Activated T-helper 1 cell treated with Interleukin-2 at 50 U/mL for 16 hours (primary cell): ENCODE measurements around the gene NRG3.

Experiments
- DNase-seq: peaks from one replicate; pipeline ENCODE4 v3.0.0-alpha.2; 2020; ENCODE audit warnings: low read depth

NRG3 gene

DNA sequence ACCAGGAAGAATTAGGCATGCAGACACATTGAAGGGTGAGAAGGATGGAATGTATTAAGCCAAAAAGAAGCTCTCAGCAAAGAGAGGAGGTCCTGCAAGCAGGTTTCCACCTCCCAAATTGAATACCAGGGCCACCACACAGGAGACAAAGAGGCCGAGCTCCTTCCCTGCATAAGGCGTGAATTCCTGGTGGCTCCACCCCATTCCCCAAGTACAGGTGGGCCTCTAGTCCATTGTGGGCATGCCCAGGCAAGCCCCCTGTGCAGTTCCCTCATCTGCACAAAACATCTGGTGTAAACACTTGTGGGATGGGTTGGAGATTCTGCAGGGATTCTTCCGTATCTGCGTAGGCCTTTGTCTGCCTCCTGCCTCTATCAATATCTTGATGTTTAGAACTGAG is 817.5 kb downstream of the NRG3 start:
- DNase-seq: no peak

DNA sequence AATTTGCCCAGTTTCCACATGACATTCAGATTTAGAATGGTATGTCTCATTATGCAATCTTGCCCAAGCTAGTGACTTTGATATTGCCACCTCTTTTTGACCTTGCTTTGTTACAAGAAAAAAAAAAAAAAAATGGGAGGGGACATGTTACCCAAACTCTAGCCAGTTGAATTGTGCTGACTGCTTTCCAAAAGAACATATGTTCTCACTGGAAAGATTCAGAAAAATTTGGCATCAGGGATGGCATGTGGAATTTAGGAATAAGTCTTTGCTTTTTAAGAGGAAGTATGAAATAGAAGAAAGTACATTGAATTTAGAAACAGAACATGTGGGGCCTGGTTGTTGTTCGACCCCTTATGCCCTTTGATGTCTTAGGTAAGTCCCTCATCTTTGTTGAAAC is 846.8 kb downstream of the NRG3 start:
- no peak for DNase-seq

DNA sequence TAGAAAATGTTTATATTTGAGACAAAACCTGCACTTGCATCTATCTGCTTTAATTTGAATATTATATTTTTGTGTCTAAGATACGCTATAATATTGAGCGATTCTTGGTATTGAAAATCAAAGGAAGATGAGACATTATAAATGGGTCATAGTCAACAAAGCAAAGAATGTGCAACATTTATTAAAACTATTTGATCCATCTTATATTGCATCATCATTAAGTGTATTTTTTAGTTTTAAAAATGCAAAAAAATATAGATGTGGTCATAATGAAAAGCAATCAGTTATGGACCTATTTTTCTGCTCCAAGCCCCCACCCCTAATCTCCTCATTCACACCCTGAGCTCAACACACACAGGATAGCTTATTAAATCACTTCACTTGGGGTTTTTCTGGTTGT is 847.3 kb downstream of the NRG3 start:
- no peak for DNase-seq

DNA sequence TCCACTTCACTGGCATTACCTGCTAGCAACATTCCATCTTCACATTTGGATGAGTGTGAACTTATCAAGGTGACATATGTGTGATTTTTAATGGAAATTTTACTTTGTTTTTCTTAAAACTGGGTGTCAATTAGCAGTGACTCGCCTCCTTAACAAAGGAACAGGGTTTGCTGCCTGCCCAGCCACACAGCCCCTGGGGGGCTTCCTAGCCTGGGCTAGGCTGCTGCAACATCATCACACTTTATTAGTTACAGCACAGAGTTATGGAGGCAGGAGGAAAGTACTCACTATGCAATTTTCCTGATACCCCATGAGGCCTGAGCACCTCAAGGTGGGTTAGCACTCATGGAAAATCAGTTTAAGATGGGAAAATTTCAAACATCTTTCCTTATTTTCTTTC is 861.3 kb downstream of the NRG3 start:
- no peak for DNase-seq

DNA sequence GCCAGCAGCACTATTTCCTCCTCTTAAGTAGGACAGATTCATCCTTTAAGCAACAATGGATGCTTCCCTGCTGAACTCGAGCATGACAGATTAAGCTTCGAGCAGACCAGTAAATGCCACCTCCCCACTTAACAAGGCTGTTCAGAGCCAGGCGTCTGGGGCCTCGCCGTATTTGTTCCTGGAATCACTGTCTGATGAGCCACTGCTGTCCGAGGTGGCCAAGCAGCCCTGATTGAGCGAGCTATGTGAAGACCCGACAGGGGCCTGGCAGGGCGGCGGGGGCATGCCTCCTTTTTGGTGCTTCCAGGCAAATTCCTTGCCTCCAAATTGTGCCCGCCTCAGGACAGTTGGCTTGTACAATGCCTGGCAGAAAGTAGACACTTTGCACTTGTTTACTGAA is 862.6 kb downstream of the NRG3 start:
- DNase-seq: no peak

DNA sequence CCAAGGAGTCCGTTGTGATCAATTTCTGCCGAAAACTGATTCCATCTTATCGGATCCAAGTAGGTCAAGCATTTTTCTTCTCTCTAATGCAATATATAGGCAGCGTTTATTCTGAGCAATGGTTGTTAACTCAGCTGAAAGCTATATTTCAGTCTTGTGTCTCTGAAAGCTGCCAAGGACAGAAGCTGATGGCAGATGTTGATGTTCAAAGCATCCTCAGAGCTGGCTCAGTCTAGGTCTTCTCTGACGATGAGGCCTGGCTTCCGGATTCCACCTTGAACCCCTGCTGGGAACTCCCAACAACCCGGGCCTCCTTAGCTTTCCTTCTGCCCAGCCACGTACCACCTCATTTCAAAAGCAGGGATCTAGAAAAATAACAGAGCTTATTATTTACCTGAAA is 863.6 kb downstream of the NRG3 start:
- DNase-seq: no peak

DNA sequence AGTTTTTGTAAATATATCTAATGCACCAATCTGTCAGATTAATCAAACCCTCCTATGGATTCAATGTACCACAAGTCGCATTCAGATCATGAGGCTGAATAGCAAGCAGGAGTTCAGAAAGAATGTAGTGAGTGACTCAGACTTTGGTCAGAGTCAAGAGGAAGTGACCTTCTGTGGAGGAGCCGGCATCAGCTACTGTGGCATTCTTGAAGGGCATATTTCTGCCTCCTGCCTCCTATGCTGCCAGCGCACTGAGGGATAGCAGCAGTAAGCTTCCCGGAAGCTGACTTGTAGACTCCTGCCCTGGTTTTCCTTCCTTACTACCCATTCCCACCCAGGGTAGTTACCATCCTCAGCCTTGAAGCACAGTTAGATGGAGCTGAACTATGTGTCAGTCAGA is 867.5 kb downstream of the NRG3 start:
- DNase-seq: no peak

DNA sequence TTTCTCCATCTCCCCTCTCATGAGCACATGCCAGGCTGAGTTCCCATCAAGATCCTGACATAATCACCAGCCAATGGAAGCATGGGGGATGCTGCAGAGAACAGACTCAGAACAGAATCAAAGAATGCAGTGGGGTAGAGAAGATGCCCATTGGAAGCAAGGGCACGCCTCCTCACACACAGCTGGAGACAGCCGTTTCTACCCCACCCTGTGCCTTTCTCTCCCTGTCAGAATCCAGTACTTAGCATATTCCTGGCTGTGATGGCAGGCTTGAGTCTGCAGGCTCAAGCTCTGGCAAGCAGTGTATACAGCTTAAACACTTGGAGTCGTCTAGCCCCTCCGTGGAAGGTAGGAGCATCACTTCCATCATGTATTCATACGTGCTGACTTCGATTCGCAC is 867.9 kb downstream of the NRG3 start:
- no peak for DNase-seq

DNA sequence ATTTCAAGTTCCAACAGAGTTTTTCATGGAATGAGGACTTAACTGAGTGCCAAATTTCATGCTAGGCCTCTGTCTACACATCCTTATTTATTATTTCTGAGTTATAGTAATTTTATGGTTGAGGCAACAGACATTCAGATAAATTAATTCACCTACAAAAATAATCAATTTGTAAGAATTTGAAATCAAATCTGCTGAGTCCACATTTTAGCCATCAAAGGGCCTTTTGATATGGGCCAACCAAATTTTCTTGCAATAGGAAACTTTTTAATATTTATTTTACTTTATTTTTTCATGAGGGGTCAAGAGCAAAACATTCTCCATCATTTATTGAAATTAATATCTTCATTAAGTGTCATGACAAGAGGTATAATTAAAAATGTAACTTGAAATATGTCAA is 875.5 kb downstream of the NRG3 start:
- no peak for DNase-seq

DNA sequence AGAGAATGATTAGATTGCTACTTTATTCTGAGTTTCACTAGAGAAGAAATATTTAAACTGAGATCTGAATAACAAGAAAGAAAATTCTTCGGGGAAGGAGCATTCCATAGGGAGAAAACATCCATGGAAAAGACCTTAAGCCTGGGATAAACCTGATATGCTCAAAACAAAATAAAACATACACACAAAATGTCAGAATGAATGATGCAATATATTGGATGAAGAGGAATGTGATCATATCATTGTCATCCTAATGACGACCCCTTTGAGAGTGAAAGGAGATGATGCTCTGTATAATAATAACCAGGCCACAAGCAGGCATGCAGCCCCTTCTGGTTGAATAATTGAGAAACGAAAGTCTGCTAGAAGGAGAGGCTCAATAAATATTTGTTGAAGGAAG is 882.4 kb downstream of the NRG3 start:
- no peak for DNase-seq

DNA sequence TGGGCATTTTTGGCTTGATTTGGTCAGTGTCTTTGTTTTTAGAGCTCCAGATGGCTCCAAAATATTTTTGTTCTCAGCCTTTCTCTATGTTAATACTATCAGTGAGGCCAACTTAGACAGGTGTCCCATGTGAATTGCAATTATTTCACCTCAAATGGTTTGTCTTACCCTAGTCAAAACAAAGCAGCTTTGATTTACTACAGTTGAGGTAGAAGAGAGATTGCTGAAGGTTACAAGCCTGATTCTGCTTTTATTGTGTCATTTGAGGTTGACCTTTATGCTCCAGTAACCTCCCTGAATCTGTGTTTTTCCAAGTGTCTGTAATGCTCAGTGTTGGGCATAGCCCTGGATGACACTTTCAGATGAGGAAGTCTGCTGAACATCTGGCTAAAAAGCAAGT is 882.9 kb downstream of the NRG3 start:
- no peak for DNase-seq

DNA sequence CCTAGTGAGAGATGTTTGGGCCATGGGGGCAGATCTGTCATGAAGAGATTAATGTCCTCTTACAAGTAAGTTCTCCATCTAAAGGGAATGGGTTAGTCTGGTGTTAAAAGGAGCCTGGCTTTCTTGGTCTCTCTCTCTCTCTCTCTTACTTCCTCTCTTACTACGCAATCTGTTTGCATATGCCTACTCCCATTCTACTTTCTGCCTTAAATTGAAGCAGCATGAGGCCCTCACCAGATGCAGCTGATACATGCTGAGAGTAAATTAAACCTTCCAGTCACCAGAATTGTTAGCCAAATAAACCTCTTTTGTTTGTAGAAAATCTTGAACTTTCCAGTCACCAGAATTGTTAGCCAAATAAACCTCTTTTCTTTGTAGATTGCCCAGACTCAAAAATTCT is 884.1 kb downstream of the NRG3 start:
- no peak for DNase-seq

DNA sequence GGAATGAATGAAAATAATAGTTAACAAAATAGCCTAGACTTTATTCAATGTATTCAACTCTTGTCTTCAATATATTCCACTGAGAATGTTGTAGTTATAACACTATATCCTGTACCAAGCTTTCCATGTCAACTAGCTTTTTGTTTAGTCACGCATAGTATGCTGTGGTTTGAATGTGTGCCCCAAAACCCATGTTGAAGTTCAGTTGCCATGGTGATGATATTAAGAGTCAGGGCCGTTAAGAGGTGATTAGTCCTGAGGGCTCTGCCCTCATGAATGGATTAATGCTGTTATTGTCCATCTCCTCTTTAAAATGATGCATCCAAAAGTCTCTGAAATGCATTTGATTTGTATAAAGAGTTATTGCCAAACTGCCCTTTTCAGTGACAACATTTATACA is 887.6 kb downstream of the NRG3 start:
- DNase-seq: no peak

DNA sequence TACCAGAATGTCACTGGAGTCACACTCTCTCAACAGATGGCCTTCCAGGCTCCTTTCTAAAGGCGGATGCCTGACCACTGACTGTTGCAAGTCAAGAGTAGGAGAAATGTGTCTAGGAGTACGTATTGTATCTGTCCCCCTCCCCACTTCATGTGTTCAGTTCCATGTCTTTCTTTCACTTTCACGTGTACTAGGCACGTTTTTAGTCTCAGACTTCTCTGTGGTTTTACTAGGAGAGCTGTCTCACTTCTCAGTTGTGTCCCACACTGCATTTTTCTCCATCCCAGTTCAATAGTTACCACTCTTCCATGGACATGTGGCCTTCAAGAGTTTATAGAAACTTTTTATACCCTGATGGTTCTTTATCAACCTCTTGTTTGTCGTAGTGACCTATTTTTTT is 893.0 kb downstream of the NRG3 start:
- no peak for DNase-seq

DNA sequence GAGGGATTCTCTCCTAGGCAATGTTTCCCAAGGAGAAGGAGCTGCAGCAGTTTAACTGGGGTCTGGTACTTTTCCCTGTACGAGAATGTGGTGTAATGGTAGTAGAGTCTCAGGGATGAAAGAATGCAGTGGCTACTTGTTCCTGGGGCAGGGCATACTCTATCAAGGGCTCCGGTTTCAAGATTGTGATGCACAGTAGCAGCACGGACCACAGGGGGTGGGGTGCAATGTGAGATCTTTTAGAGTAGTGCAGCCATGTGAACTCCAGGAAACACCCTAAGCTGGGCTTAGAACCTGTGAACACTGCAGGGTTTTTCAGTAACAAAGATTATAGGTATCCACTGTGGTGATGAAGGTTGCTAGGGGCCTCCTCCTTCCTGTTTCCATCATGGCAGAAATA is 903.9 kb downstream of the NRG3 start:
- no peak for DNase-seq

DNA sequence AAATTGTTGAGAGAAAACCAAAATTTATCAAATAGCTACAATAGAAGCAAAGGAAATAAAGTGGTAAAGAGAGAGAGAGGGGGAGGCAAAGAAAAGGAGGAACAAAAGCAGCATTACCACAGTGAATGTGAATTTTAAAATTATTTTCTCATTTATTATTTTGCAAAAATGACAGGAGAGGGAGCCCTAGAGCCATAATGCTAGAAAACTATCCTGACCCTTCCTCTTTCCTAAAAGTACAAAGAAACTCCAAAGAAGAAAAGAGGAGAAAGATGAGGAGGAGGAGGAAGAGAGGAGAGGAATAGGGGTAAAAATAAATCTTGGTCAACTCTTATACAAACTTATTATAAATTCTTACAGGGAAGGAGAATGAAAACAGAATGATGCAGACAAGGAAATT is 921.5 kb downstream of the NRG3 start:
- no peak for DNase-seq

DNA sequence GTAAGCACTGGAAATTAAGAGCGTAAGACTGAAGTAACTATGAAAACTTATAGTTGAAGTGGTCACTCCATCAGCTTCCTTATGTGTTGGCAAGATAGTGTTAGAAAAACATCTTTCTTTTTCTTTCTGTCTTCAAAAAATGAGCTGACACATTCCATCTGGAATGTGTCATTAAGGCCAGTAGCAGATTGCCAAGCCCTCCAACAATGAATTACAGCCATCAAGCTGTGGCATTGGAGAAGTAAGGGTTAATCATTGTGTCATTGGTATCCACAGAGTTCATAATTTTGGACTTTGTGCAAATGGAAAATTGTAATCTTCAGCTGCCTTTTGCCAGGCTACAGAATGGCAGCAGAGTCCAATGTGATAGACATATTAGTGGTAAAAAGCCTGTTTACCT is 926.3 kb downstream of the NRG3 start:
- DNase-seq: no peak

DNA sequence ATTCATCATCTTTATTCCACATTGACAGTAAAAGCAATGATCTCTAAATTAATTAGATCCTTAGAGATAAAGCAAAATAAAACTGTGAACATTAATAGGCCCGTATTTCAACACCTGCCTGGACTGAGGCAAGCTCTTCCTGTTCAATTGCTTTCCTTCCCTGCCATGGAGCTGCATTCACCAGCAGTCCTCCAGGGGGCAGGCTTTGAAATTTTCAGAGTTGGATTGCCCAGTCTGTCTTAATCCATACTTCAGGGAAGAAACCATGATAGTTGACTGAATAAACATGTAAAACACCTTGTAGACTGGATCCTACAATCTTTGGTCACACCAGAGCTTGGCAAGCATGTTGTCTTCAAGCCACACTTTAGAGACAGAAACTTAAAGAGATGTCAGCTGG is 936.6 kb downstream of the NRG3 start:
- no peak for DNase-seq

DNA sequence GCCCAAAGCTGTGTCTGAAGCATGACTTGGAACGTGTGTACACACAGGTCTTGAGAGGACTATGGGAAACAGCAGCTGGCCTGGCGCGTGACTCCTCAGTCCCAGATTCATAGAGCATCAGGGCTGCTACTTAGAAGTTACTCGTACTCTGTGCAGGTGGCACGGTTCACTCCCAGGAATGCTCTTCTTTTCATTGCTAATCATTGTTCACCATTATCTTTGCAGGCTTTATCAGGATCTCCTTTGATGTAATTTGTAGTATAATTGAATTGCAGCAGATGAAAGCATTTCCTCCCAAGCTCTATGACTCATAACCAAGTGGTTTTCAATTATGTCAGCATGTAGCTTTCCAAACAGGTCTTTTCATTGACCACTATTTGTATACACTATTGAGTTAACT is 938.9 kb downstream of the NRG3 start:
- no peak for DNase-seq

DNA sequence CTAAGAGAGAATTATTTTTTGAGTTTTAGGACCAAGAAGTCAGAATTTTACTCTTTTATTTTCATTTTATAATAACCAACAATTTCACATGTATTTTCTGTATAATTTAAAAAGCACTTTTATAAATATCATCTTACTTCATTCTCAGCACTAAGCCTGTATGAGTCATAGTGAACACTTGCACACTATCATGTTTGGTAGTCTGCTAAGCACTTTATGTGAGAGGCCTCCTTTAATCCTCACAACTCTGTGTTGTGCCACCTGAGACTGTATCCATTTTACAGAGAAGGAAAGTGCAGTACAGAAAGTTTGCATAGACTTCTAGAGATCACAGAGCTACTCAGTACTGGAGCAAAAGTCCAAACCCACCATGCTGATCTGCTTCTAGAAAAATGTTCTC is 939.6 kb downstream of the NRG3 start:
- DNase-seq: no peak

DNA sequence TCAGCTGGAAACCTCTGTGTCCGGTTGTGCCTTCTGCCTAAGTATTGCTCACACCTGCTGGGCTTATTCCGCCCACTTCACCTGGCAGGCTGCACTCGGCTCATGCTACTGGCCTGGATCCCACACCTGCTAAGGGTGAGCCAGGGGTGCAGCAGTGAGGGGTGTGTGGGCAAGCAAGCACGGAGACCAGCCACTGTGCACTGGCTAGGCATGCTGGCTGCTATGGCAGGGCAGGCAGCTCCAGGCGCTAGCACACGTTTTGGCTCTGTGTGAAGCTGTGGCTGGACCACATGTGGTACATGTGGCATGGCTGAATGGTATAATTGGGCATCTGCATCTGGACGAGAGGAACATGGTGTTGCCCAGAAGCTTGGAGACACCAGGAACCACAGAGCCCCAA is 940.7 kb downstream of the NRG3 start:
- no peak for DNase-seq

DNA sequence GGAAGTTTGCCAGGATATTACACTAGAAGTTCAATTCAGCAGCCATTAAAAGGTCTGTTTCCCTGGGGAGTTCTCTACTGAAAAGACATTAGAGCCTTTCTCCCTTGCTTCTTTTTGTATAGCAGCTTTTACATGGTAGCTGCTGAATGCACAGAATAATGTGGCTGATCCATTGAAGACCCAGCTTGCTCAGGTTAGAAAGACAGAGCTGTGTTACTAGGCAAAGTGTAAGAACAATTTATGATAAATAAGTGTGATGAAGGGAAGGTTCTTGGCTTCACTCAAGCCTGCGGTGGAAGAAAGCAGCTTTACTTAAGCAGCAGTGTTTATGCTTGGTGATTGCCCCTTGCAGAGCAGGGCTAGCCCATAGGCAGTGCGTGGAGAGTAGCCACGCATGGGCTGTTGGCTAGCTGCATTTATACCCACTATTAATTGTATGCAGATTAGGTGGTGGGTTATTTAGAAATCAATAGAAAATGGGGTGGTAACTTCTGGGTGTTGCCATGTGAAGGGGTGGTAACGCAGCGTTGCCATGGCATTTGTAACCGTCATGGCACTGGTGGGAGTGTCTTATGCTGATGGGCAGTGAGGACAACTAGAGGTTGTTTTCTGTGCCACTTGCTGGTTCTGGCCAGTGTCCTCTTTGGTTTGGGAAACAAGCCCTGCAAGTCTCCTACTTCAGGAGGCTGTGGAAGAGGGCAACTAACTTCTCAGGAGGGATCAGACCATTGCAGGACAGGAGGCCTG is 942.9 kb downstream of the NRG3 start:
- no peak for DNase-seq

DNA sequence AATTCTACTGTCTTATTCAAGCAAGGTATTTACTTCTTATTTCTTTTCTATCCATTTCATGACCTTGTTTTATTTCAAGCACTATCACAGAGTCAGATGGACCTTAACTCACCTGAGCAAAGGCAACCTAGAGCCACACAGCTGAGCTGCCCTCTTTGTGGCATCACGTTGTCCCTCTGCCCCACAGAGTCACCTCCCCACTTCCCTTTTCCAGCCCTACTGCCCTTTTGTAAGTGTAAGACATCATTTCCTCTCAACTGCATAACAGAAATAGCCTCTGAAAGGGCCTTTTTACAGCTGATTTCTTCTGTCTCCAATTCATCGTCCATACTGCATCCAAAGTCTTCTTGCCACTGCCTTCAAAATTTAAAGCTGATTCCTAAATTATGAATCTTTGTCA is 946.0 kb downstream of the NRG3 start:
- no peak for DNase-seq

DNA sequence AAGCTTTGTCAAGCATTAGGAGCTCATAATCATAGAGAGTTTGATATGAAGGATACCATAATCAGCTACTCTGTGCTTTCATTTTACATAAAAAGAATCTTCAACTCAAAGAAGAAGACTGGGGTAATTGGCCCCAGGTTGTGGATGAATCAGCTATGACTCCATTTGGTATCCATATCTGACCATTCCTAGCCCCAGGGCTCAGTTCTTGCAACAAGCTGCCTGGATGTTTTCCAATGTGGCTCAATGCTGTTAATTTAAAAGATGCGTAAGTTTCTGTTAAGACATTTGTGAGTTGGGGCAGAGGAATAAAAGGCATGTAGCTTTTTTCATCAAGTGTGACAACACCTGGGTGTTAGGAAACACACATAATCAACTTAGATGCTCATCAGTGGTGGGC is 951.1 kb downstream of the NRG3 start:
- DNase-seq: no peak

DNA sequence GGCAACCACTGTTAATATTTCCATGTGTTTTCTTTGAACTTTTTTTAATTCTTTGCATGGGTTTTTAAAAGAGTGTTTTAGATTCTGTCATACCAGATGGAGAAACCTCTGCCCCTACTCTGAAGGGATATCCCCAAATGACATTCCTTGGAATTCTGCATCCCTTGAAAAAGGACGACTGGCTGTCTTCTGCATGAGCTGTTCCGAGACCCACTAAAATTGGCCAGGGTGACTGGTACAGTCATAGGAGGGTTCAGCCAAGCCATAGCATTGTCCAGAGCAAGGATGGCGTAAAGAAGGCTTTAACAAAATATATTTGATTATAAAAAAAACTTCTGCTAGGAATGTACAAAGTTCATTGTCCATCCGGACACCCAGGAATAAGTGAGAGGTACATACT is 952.9 kb downstream of the NRG3 start:
- no peak for DNase-seq
